GM19193 (cell line): ENCODE results near the gene ZNF490.

Experiments used
- POLR2A ChIP-seq: IDR thresholded peaks from 4 replicates; pipeline ENCODE4 v1.6.1; 2011; ENCODE audit not compliant: insufficient read depth, insufficient read length; ENCODE audit errors: extremely low read depth

Gene ZNF490

GRCh38 chr19:12574036-12574435, 36.6 kb downstream of the ZNF490 start:
- TF ChIP-seq POLR2A = no peak

- no peak for TF ChIP-seq POLR2A
These were observed 42.7 kb downstream of the ZNF490 start for GRCh38 chr19:12567951-12568350.

GRCh38 chr19:12564016-12564664, 46.5 kb downstream of the ZNF490 start:
- TF ChIP-seq POLR2A = no peak

GRCh38 chr19:12555456-12555930, 55.1 kb downstream of the ZNF490 start:
- TF ChIP-seq POLR2A = no peak

- peak; percentile 93 for TF ChIP-seq POLR2A
These were observed 59.4 kb downstream of the ZNF490 start, which contains the start of gene ZNF564 for GRCh38 chr19:12551060-12551832. Gene ZNF564, minus strand, starts transcription at chr19:12551482. Its CDS starts 150 bp downstream, at chr19:12551332.

GRCh38 chr19:12546903-12547302, 63.7 kb downstream of the ZNF490 start:
- TF ChIP-seq POLR2A = no peak

- no peak for TF ChIP-seq POLR2A
These were observed 64.5 kb downstream of the ZNF490 start for GRCh38 chr19:12546068-12546467.

GRCh38 chr19:12545267-12545666, 65.3 kb downstream of the ZNF490 start:
- no peak for TF ChIP-seq POLR2A

GRCh38 chr19:12544401-12544876, 66.2 kb downstream of the ZNF490 start:
- no peak for TF ChIP-seq POLR2A

- TF ChIP-seq POLR2A = no peak
These were observed 66.8 kb downstream of the ZNF490 start for GRCh38 chr19:12543855-12544254.
